ENCODE measurements around the gene DRAM1. TPM values are rescaled to one million over a fixed set of nuclear protein-coding genes. Genes with fewer than 3 reads are reported as not detected.

Gene DRAM1
- total and polyA plus RNA-seq, 2 of the 4 experiments (the other 2 are of a cell fraction): 20.0 to 27.2 TPM

DNA sequence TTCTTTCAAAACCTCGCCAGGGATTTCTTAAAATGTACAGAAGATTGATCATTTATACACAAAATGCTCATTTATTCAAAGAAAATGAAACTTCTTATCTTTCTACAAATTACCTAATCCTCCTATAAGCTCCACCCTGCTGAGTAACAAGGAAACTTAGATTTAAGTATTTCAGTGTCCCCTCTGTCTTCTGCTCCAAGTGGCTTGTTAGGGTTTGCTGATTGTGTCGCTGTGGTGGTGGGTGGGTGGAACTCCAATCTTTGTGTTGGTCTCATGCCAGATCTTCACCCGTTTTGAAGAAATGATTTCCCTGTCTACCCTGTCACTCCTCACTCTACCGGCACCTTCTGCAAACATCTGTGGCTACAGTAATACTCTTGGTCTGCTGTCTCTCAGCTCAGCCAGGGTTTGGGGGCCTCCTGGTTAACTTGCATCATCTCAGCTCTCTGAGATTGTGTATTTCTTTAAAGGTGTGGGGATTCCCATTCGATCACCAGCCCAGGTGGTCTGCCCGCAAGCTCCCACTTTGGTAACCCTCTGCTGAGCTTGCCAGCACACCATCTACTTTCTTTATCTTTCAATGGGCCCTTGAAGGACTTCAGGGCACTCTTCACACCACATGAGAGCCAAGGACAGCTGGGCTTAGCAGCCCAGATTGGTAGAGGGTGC, 73.8 kb downstream of the DRAM1 start:
- Histone ChIP-seq H3K18ac (ENCODE audit: low read depth, low read length) (no peak overlapping the region), H4K20me1 (ENCODE audit: insufficient read depth, low read length) (no peaks in the 10 kb centered on the region), H3K36me3 (ENCODE audit: control insufficient read depth, insufficient read depth, low read length) (no peaks in the 10 kb centered on the region), H3K4me2 (ENCODE audit: low read depth, low read length) (no peak overlapping the region), H3K4ac (ENCODE audit: low read depth, low read length) (no peak overlapping the region), H3K9ac (ENCODE audit: low read depth, low read length) (no peak overlapping the region), H3K27ac (ENCODE audit: insufficient read depth, low read length) (no peak overlapping the region), H3K4me1 (ENCODE audit: control insufficient read depth, insufficient read depth, low read length) (no peaks in the 10 kb centered on the region; the same call in 1 of the 2 replicates), H4K5ac (ENCODE audit: low read depth, low read length) (no peak overlapping the region), H3K9me3 (ENCODE audit: control insufficient read depth, insufficient read depth, low read length) (no peaks in the 10 kb centered on the region), H3K79me1 (ENCODE audit: low read depth in 1 of 2, low read length in 2 of 2) (no peaks in the 10 kb centered on the region), H2BK15ac (ENCODE audit: low read depth, low read length) (no peak overlapping the region), H3K9me1 (ENCODE audit: insufficient read depth, low read length) (no peaks in the 10 kb centered on the region), H3K23ac (ENCODE audit: low read depth, low read length) (no peak overlapping the region), H4K91ac (ENCODE audit: insufficient read depth, low read depth, low read length) (no peak overlapping the region), H2AFZ (replicated peaks; ENCODE audit: low read length, poor library complexity) (no peak overlapping the region), H3K4me3 (ENCODE audit: insufficient read depth, low read depth, low read length) (no peak overlapping the region), H2BK120ac (ENCODE audit: low read depth, low read length) (no peak overlapping the region), H2BK20ac (ENCODE audit: low read depth, low read length) (no peak overlapping the region), H3K56ac (ENCODE audit: extremely low read depth, insufficient read depth, low read length) (no peak overlapping the region), H2BK5ac (ENCODE audit: low read depth, low read length, poor library complexity, severe bottlenecking) (no peak overlapping the region), H3K27me3 (ENCODE audit: control insufficient read depth, insufficient read depth, low read length) (no peaks in the 10 kb centered on the region), H3K14ac (replicated peaks; ENCODE audit: low read depth, low read length) (no peak overlapping the region), H2AK9ac (replicated peaks; ENCODE audit: low read depth, low read length, poor library complexity) (no peak overlapping the region), H4K8ac (ENCODE audit: low read depth in 2 of 2, low read length in 2 of 2) (no peak overlapping the region), H2AK5ac (ENCODE audit: low read depth, low read length) (no peak overlapping the region)
- BruUV-seq (replicated peaks): no TSS peak
- intact Hi-C loops (cut with micrococcal nuclease): no loop called here
- TF ChIP-seq, protein P1, sequence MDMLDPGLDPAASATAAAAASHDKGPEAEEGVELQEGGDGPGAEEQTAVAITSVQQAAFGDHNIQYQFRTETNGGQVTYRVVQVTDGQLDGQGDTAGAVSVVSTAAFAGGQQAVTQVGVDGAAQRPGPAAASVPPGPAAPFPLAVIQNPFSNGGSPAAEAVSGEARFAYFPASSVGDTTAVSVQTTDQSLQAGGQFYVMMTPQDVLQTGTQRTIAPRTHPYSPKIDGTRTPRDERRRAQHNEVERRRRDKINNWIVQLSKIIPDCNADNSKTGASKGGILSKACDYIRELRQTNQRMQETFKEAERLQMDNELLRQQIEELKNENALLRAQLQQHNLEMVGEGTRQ (IDR thresholded peaks at IDR 0.05; ENCODE audit: low read depth, low read length): no peak
- TF ChIP-seq MXI1 (IDR thresholded peaks at IDR 0.05; ENCODE audit: borderline replicate concordance, low read depth, low read length): no peak
- no peak for TF ChIP-seq RAD21 (IDR thresholded peaks at IDR 0.05; ENCODE audit: low read length)
- TF ChIP-seq CTCF (conservative IDR thresholded peaks at IDR 0.05; ENCODE audit: low read depth, low read length): no peak
- no peak for TF ChIP-seq CEBPB (IDR thresholded peaks at IDR 0.05; ENCODE audit: low read depth, low read length)
- no peak for TF ChIP-seq NFE2L2 (IDR thresholded peaks at IDR 0.05; ENCODE audit: low read depth, low read length)
- no peak for TF ChIP-seq BHLHE40 (IDR thresholded peaks at IDR 0.05; ENCODE audit: low read depth, low read length)
- in situ Hi-C loops (cut with MboI; ENCODE audit: low sequenced_read_pairs): loop anchor here (25.0 kb wide), 1 partner anchor 786 kb away; no protein-coding TSS in a partner anchor
- ChIA-PET POLR2A (ENCODE audit: unreplicated experiment) (interaction anchor here (0.6 kb wide), 1 partner anchor 576 kb away, joined by 6 read pairs; no protein-coding TSS in a partner anchor), CTCF (interaction anchor here (0.7 kb wide), 1 partner anchor 13 kb away, joined by 3 read pairs; no protein-coding TSS in a partner anchor)
- DNase-seq: no peak
- no CpG with 5 or more reads among the region's 6 CpGs for WGBS, 2 experiments (ENCODE audit: extremely low coverage in 2 of 2, insufficient read length in 1 of 2)
- dilution Hi-C loops (cut with HindIII; ENCODE audit: low sequenced_read_pairs, unreplicated experiment): no loop called here
- no peak for ATAC-seq (ENCODE audit: low read depth)

All from IMR-90 (cell line).